ENCODE measurements around the gene MAD2L2.

DNA sequence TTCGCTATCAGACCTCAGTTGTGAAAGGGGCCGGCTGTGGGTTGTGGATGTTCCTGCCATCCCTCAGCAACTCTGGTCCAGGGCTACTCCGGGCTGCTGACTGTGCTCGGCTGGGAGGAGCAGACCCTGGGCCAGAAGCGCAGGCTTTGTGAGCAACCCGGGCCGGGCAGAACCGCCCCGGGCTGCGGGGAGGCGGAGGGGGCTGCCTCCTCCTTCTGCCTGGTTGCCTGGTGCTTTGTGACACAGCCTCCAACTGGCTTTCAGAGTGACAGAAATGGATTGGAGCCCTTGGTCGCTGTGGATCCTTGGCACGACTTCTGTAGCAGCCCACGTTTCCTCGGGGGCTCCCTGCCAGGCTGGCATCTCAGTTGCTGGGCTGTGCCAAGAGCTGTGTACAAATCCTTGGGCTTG, 20.6 kb upstream of the MAD2L2 start:
- no peak for TF ChIP-seq EZH2 (IDR thresholded peaks at IDR 0.05)
- TF ChIP-seq POLR2AphosphoS5 (IDR thresholded peaks at IDR 0.05; ENCODE audit: borderline replicate concordance, low read depth, low read length): no peak
- no peak for TF ChIP-seq FOXP2 (optimal IDR thresholded peaks at IDR 0.05; ENCODE audit: control extremely low read depth, extremely low read length, insufficient read depth)

All from SK-N-MC (cell line).